Measurements from ENCODE around the gene ENOPH1.

- TF ChIP-seq SIN3A (IDR thresholded peaks at IDR 0.05; ENCODE audit: borderline replicate concordance in 2 of 2, control insufficient read depth in 1 of 2, low read depth in 2 of 2, low read length in 2 of 2) (no peak), PPARD (CRISPR knock-in tag; IDR thresholded peaks at IDR 0.05) (no peak), SNRNP70 (optimal IDR thresholded peaks at IDR 0.05; ENCODE audit: low read depth, low read length) (no peak), POLR2AphosphoS5 (IDR thresholded peaks at IDR 0.05; ENCODE audit: control insufficient read depth, insufficient read depth, low read depth, low read length) (no peak), RBM39 (optimal IDR thresholded peaks at IDR 0.05; ENCODE audit: low read depth, low read length) (no peak), FOXA1 (IDR thresholded peaks at IDR 0.05; ENCODE audit: borderline replicate concordance) (no peak)
- TF ChIP-seq, protein P1, sequence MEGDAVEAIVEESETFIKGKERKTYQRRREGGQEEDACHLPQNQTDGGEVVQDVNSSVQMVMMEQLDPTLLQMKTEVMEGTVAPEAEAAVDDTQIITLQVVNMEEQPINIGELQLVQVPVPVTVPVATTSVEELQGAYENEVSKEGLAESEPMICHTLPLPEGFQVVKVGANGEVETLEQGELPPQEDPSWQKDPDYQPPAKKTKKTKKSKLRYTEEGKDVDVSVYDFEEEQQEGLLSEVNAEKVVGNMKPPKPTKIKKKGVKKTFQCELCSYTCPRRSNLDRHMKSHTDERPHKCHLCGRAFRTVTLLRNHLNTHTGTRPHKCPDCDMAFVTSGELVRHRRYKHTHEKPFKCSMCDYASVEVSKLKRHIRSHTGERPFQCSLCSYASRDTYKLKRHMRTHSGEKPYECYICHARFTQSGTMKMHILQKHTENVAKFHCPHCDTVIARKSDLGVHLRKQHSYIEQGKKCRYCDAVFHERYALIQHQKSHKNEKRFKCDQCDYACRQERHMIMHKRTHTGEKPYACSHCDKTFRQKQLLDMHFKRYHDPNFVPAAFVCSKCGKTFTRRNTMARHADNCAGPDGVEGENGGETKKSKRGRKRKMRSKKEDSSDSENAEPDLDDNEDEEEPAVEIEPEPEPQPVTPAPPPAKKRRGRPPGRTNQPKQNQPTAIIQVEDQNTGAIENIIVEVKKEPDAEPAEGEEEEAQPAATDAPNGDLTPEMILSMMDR (IDR thresholded peaks at IDR 0.05 in 2 of 3, conservative IDR thresholded peaks at IDR 0.05 in 1 of 3; ENCODE audit: insufficient read depth in 2 of 3, low read depth in 1 of 3, low read length in 3 of 3), result no peak
Observed at GRCh38 chr4:82458729-82459128, 28.3 kb downstream of the ENOPH1 start.
